HUES48 (cell line): Measurements from ENCODE around the gene NDUFA13.
A peak's percentile ranks its signal among the peaks of the same experiment; 100 is the strongest.

Experiments used
- H3K27ac ChIP-seq: one replicate; pipeline ENCODE4 v1.7.0; 2013; ENCODE audit warnings: low read depth, low read length, inconsistent platforms
- H3K27me3 ChIP-seq: 2 replicates; pipeline ENCODE4 v1.6.1; 2013; ENCODE audit warnings: mild to moderate bottlenecking, low read length; ENCODE audit not compliant: control insufficient read depth, insufficient read depth
- H3K36me3 ChIP-seq: 2 replicates; pipeline ENCODE4 v1.6.1; 2013; ENCODE audit warnings: low read length; ENCODE audit not compliant: control insufficient read depth, insufficient read depth
- H3K4me1 ChIP-seq: 2 replicates; pipeline ENCODE4 v1.6.1; 2013; ENCODE audit warnings: mild to moderate bottlenecking, low read length; ENCODE audit not compliant: control insufficient read depth, insufficient read depth
- H3K4me3 ChIP-seq: 2 replicates; pipeline ENCODE4 v1.5.1; 2013; ENCODE audit warnings: mild to moderate bottlenecking, low read depth, low read length
- H3K9ac ChIP-seq: 2 replicates; pipeline ENCODE4 v1.6.1; 2013; ENCODE audit warnings: mild to moderate bottlenecking, low read depth, low read length, moderate library complexity
- H3K9me3 ChIP-seq: 2 replicates; pipeline ENCODE4 v1.6.1; 2013; ENCODE audit warnings: low read length; ENCODE audit not compliant: control insufficient read depth, insufficient read depth

Gene NDUFA13

DNA sequence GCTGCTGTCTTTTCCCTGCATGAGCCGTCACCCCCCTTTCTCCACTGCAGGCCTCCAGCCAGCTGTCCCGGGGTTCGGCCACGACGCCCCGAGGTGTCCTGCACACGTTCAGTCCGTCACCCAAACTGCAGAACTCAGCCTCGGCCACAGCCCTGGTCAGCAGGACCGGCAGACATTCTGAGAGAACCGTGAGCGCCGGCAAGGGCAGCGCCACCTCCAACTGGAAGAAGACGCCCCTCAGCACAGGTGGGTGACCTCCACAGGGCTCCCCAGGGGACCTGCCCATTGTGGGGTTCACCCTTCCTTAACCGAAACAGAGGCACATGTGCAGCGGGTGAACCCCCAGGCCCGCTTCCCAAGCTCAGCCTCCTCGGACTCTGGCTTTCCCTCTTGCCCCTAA lies 13.7 kb upstream of the NDUFA13 start:
- no peaks in the 10 kb centered on the region for H3K27me3 ChIP-seq
- H3K9me3 ChIP-seq: no peaks in the 10 kb centered on the region
- no peaks in the 10 kb centered on the region for H3K4me1 ChIP-seq
- H3K36me3 ChIP-seq: peaks cover 99% of the 10 kb centered on the region
- H3K27ac ChIP-seq: no peak overlapping the region
- no peak overlapping the region for H3K4me3 ChIP-seq
- no peak overlapping the region for H3K9ac ChIP-seq

GRCh38 chr19:19502808-19503602 lies 13.0 kb upstream of the NDUFA13 start:
- H3K9me3 ChIP-seq: no peaks in the 10 kb centered on the region
- H3K36me3 ChIP-seq: peaks cover 97% of the 10 kb centered on the region
- H3K9ac ChIP-seq: no peak overlapping the region

DNA sequence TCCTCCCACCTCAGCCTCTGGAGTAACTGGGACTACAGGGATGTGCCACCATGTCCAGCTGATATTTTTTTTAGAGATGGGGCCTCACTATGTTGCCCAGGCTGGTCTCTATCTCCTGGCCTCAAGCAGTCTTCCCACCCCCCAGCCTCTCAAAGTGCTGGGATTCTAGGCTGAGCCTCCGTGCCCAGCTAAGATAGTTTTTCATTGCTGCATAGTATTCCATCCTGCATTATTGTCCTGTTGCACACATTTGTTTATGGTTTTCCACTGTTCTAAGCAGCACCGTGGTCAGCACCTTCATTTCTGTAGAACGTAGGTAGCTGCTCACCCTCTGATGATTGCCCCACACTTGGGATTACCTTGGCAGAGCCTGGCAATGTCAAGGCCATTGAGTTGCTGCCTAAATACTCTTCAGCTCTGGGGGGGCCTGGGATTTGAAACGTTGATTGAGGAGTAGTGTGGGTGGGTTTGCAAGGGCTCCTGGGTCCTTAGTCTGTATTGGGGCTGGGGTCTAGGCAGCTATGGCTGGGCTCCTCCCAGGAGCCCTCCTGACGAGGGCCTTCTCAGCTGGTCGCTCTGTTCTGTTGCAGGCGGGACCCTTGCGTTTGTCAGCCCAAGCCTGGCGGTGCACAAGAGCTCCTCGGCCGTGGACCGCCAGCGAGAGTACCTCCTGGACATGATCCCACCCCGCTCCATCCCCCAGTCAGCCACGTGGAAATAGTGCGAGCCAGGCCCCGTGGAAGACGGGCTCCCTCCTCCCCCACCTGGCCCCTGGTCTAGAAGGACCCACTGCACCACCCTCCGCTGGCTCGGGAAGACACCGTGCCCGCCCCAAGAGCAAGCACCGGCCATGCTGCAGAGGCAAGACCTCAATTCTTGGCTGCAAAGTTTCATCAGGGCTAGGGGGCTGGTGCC lies 11.0 kb upstream of the NDUFA13 start:
- peaks cover 77% of the 10 kb centered on the region for H3K36me3 ChIP-seq
- H3K9me3 ChIP-seq: no peaks in the 10 kb centered on the region
- no peaks in the 10 kb centered on the region for H3K4me1 ChIP-seq
- H3K27me3 ChIP-seq: no peaks in the 10 kb centered on the region
- no peak overlapping the region for H3K27ac ChIP-seq
- H3K9ac ChIP-seq: no peak overlapping the region
- H3K4me3 ChIP-seq: no peak overlapping the region

More at GRCh38 chr19:19502808-19503602, 13.0 kb upstream of the NDUFA13 start:
- Histone ChIP-seq H3K27ac (no peak overlapping the region), H3K4me3 (no peak overlapping the region), H3K27me3 (no peaks in the 10 kb centered on the region), H3K4me1 (no peaks in the 10 kb centered on the region)

DNA sequence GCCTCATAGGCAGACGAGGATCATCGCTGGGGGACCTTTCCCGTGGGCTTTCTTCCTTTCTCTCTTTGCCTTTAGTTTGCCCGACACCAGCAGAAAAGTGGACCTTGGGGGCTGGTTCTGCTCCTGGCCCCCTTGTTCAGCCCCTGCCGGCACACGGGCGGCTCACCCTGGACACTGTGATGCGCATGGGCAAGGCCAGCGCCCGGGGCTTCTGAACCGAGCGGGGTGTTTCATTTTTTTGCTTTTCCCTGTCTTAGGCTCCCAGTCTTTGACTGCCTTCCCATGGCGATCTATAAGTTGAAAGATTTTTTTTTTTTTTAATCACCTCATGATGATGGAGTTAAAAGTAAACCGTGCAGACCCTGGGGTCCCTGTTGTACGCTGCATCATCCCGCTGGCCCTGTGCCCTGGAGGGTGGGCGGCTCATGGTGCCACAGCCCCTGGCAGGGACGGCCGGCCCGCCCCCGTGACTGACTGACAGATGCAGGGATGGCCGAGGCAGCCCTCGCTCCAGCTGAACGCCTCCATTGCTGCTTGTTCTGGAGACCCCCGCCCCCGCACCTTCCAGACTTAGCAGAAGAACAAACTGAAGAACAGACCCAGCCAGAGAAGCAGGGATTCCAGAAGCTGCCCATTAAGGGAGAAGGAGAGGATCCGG lies 10.2 kb upstream of the NDUFA13 start:
- peaks cover 69% of the 10 kb centered on the region for H3K36me3 ChIP-seq
- H3K4me3 ChIP-seq: no peak overlapping the region
- no peaks in the 10 kb centered on the region for H3K27me3 ChIP-seq
- no peak overlapping the region for H3K9ac ChIP-seq
- no peaks in the 10 kb centered on the region for H3K4me1 ChIP-seq
- H3K9me3 ChIP-seq: no peaks in the 10 kb centered on the region
- H3K27ac ChIP-seq: no peak overlapping the region

DNA sequence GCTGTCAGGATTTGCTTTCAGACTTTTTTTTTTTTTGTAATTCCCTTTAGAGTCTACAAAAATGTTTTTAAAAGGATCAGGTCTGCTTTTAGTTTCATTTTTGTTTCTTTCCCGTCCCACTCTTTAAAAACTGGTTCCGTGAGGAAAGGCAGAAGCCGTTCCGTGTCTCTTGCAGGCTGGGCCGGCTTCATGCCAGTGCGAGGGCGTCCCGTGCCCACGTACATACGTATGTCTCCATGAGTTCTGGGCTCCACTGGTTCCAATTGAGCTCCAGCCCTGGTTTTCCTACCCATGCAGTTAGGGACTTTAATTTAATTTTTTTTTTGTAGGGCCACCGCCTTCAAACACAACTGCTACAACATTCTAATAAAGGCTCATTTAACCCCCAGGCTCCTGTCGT lies 9.4 kb upstream of the NDUFA13 start:
- Histone ChIP-seq H3K9ac (no peak overlapping the region), H3K27me3 (no peaks in the 10 kb centered on the region), H3K4me3 (no peak overlapping the region), H3K27ac (no peak overlapping the region), H3K9me3 (no peaks in the 10 kb centered on the region), H3K4me1 (no peaks in the 10 kb centered on the region), H3K36me3 (peaks cover 61% of the 10 kb centered on the region)

DNA sequence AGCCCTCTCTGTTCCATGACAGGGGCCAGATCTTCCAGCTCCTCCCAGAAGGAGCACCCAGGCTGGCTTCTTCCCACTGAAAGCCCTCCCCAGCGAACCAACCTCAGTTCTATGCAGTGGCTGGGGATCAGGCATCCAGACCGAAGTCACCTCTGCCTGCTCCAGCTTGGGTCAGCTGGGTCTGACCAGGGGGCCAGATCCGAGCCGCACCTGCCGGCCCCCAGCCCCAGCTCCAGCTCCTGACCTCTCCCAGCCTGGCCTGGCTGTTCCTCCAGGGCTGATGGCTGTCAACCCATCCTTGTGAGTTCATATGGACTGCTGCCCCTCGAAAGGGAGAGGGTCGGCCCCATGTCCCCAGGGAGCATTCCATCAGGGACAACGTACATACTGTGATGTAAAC lies 8.7 kb upstream of the NDUFA13 start:
- Histone ChIP-seq H3K27ac (no peak overlapping the region), H3K9ac (no peak overlapping the region), H3K27me3 (no peaks in the 10 kb centered on the region), H3K9me3 (no peaks in the 10 kb centered on the region), H3K4me3 (no peak overlapping the region), H3K36me3 (peaks cover 53% of the 10 kb centered on the region), H3K4me1 (no peaks in the 10 kb centered on the region)

- peaks cover 45% of the 10 kb centered on the region for H3K36me3 ChIP-seq
- no peak overlapping the region for H3K4me3 ChIP-seq
- no peaks in the 10 kb centered on the region for H3K4me1 ChIP-seq
- H3K9me3 ChIP-seq: no peaks in the 10 kb centered on the region
- no peak overlapping the region for H3K9ac ChIP-seq
- H3K27me3 ChIP-seq: no peaks in the 10 kb centered on the region
- no peak overlapping the region for H3K27ac ChIP-seq
Observed at GRCh38 chr19:19508217-19508616, 7.8 kb upstream of the NDUFA13 start.

DNA sequence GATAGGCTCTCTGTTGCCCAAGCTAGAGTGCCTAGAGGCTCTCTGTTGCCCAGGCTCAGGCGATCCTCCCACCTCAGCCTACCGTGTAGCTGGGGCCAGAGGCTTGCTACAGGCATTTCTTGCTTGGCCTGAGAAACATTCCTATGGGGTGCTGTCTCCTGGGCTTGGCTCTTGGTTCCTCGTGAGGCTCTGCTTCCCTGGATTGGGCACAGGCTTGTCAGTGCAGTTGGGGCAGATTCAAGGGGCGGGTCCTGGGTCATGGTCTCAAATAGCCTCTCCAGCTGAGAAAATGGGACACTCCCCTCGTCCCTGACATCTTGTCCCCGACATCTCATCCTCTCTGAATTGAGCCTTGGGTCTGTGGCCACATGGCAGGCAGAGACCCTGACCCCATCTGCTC lies 5.6 kb upstream of the NDUFA13 start:
- no peaks in the 10 kb centered on the region for H3K9me3 ChIP-seq
- H3K27ac ChIP-seq: peak overlapping the region; percentile 12
- H3K4me3 ChIP-seq: no peak overlapping the region
- H3K27me3 ChIP-seq: no peaks in the 10 kb centered on the region
- H3K4me1 ChIP-seq: no peaks in the 10 kb centered on the region; the same call in 1 of the 2 replicates
- peaks cover 23% of the 10 kb centered on the region for H3K36me3 ChIP-seq
- no peak overlapping the region for H3K9ac ChIP-seq

GRCh38 chr19:19513682-19514081 lies 2.3 kb upstream of the NDUFA13 start:
- Histone ChIP-seq H3K9me3 (no peaks in the 10 kb centered on the region), H3K4me1 (no peaks in the 10 kb centered on the region; the same call in 1 of the 2 replicates), H3K27me3 (no peaks in the 10 kb centered on the region), H3K4me3 (no peak overlapping the region), H3K9ac (no peak overlapping the region), H3K27ac (no peak overlapping the region), H3K36me3 (no peaks in the 10 kb centered on the region)

- Histone ChIP-seq H3K27me3 (no peaks in the 10 kb centered on the region), H3K9ac (no peak overlapping the region), H3K36me3 (peaks cover 3% of the 10 kb centered on the region), H3K4me1 (no peaks in the 10 kb centered on the region; the same call in 1 of the 2 replicates), H3K27ac (no peak overlapping the region), H3K4me3 (no peak overlapping the region), H3K9me3 (no peaks in the 10 kb centered on the region)
Observed at GRCh38 chr19:19514215-19514657, 1.8 kb upstream of the NDUFA13 start.
